Nephron (organoid): ENCODE data around the gene SIX3.
A peak's percentile ranks its signal among the peaks of the same experiment; 100 is the strongest.

Source experiments
- H3K27ac Mint-ChIP-seq, 3 experiments: 2 replicates each; pipeline ENCODE4 v1.8.0; 2020; ENCODE audit warnings: mixed read lengths in 3 of 3, mild to moderate bottlenecking in 2 of 3, moderate library complexity in 1 of 3
- H3K27me3 Mint-ChIP-seq: 2 replicates; pipeline ENCODE4 v1.8.0; 2021; ENCODE audit warnings: low read depth, mild to moderate bottlenecking, moderate library complexity, mixed read lengths
- H3K36me3 Mint-ChIP-seq: 2 replicates; pipeline ENCODE4 v1.8.0; 2020; ENCODE audit warnings: low read depth, mixed read lengths
- H3K4me1 Mint-ChIP-seq: 2 replicates; pipeline ENCODE4 v1.8.0; 2020; ENCODE audit warnings: mixed read lengths
- H3K4me3 Mint-ChIP-seq, 3 experiments: 2 replicates each; pipeline ENCODE4 v1.8.0; 2020; ENCODE audit warnings: mild to moderate bottlenecking in 3 of 3, mixed read lengths in 3 of 3, moderate library complexity in 2 of 3
- H3K9me3 Mint-ChIP-seq: 2 replicates; pipeline ENCODE4 v1.8.0; 2020; ENCODE audit warnings: mixed read lengths
- CTCF ChIP-seq, 3 experiments: fragments of 200-600 bp; sonication (generic); IDR thresholded peaks; one replicate each; pipeline ENCODE4 v1.5.0; 2021; ENCODE audit warnings: antibody characterized with exemption in 3 of 3; ENCODE audit not compliant: unreplicated experiment in 3 of 3

SIX3 gene

GRCh38 chr2:44948565-44949328 is 7.2 kb downstream of the SIX3 start:
- H3K4me1 Mint-ChIP-seq: peaks cover 27% of the 10 kb centered on the region
- H3K27me3 Mint-ChIP-seq: peaks cover 100% of the 10 kb centered on the region
- TF ChIP-seq CTCF (IDR thresholded peaks at IDR 0.05; ENCODE audit: unreplicated experiment in 3 of 3): no peak
- H3K36me3 Mint-ChIP-seq: no peaks in the 10 kb centered on the region
- H3K9me3 Mint-ChIP-seq: no peaks in the 10 kb centered on the region
- no peak overlapping the region for H3K27ac Mint-ChIP-seq
- peak overlapping the region in 1 of 3 experiments; percentile 48 for H3K4me3 Mint-ChIP-seq

DNA sequence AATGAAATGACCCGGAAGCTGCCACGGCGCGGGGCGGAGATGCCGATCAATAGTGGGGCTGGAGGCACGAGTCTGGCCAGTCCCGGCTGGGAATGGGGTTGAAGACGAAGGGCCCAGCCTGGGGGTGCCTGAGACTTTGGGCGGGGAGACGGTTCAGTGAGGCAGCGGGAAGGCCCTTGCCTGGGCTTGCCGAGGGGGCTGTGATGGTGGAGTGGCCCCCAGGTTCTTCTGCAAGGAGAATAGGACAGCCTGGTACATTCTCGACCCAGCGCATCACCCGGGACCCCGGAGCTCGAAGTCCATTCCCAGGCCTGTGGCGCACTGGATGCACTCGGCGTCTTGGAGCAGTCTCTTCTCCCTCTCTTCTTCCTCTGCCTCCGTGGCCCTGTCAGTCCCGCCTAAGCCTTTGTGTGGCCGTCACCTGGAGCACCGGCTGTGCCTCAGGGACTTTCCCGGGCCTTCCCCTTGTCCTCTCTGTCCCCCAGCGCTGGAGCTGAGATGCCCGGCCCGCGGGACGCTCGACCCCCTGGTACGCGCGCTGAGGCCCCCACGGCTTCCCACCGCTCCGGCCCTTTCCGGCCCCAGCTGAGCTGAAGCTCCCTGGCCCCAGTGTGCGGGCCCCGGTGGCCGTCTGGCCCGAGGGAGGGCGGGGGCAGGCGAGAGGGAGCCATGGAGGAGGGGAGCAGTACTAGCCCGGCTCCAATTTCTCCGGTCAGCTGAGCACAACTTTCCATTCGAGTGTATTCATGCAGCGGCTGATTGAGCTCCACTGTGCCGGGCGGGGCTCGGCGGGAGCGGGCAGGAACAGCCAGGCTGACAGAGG is 8.0 kb downstream of the SIX3 start:
- H3K4me3 Mint-ChIP-seq: peak overlapping the region; percentile 20 to 51 (median 24)
- H3K27ac Mint-ChIP-seq: no peak overlapping the region
- peaks cover 27% of the 10 kb centered on the region for H3K4me1 Mint-ChIP-seq
- no peaks in the 10 kb centered on the region for H3K36me3 Mint-ChIP-seq
- H3K9me3 Mint-ChIP-seq: no peaks in the 10 kb centered on the region
- no peak for TF ChIP-seq CTCF (IDR thresholded peaks at IDR 0.05; ENCODE audit: unreplicated experiment in 3 of 3)
- peaks cover 100% of the 10 kb centered on the region for H3K27me3 Mint-ChIP-seq

GRCh38 chr2:44950646-44951045 is 9.1 kb downstream of the SIX3 start:
- H3K9me3 Mint-ChIP-seq: no peaks in the 10 kb centered on the region
- H3K36me3 Mint-ChIP-seq: no peaks in the 10 kb centered on the region
- no peak overlapping the region for H3K27ac Mint-ChIP-seq
- H3K27me3 Mint-ChIP-seq: peaks cover 100% of the 10 kb centered on the region
- no peak for TF ChIP-seq CTCF (IDR thresholded peaks at IDR 0.05; ENCODE audit: unreplicated experiment in 3 of 3)
- H3K4me1 Mint-ChIP-seq: peaks cover 27% of the 10 kb centered on the region
- peak overlapping the region; percentile 15 to 24 (median 24) for H3K4me3 Mint-ChIP-seq

DNA sequence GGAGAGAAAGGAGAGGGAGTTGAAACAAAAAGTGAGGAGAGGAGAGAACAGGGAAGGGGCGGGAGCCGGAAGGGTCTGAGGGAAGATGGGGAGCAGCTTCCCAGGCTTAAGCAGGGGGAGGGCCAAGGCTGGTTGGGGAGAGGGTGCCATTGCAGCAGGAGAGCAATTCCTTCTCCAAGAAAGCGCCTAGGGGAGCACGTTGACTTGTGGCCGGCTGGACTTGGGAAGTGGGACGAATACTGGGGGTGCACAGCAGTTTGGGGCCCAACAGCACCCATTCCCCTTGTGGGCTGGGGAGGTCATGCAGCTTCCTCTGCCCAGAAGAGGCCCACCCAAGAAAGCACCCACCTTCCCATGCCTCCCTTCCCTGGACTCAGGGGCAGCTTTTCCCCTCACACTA is 9.6 kb downstream of the SIX3 start:
- no peaks in the 10 kb centered on the region for H3K9me3 Mint-ChIP-seq
- no peak overlapping the region for H3K27ac Mint-ChIP-seq

GRCh38 chr2:44951714-44952113 is 10.2 kb downstream of the SIX3 start:
- Mint-ChIP-seq H3K9me3 (no peaks in the 10 kb centered on the region), H3K27me3 (peaks cover 100% of the 10 kb centered on the region), H3K36me3 (no peaks in the 10 kb centered on the region), H3K4me1 (peaks cover 36% of the 10 kb centered on the region), H3K4me3 (peak overlapping the region; percentile 16 to 59 (median 57)), H3K27ac (no peak overlapping the region)
- TF ChIP-seq CTCF (IDR thresholded peaks at IDR 0.05; ENCODE audit: unreplicated experiment in 3 of 3): no peak

More for the DNA sequence above, 9.6 kb downstream of the SIX3 start:
- Mint-ChIP-seq H3K4me3 (peak overlapping the region; percentile 15 to 59 (median 57)), H3K27me3 (peaks cover 100% of the 10 kb centered on the region), H3K36me3 (no peaks in the 10 kb centered on the region), H3K4me1 (peaks cover 32% of the 10 kb centered on the region)
- TF ChIP-seq CTCF (IDR thresholded peaks at IDR 0.05; ENCODE audit: unreplicated experiment in 3 of 3): no peak
